Measurements from ENCODE around the gene PDE6G. TPM values are rescaled to one million over a fixed set of nuclear protein-coding genes. Genes with fewer than 3 reads are reported as not detected.

PDE6G gene
- total and polyA plus RNA-seq, 2 of the 13 experiments (the other 11 are each of a cell fraction or from before 2014, with no cell fraction given), result 1.4 to 6.7 TPM

- TF ChIP-seq ZNF713 (CRISPR knock-in tag; IDR thresholded peaks at IDR 0.05), result no peak
- no peak for TF ChIP-seq ZNF33B (CRISPR knock-in tag; IDR thresholded peaks at IDR 0.05)
- TF ChIP-seq SNAPC4 (CRISPR knock-in tag; IDR thresholded peaks at IDR 0.05), result no peak
- peak; percentile 4; the same call in 1 of the 2 replicates for TF ChIP-seq ZNF747 (CRISPR knock-in tag; IDR thresholded peaks at IDR 0.05; ENCODE audit: borderline replicate concordance)
- TF ChIP-seq ZNF296 (CRISPR knock-in tag; conservative IDR thresholded peaks at IDR 0.05), result no peak
- no peak; the same call in 1 of the 2 replicates for TF ChIP-seq ZSCAN12 (CRISPR knock-in tag; IDR thresholded peaks at IDR 0.05)
- TF ChIP-seq MEF2D (CRISPR knock-in tag; IDR thresholded peaks at IDR 0.05), result no peak; the same call in 1 of the 2 replicates
- TF ChIP-seq MTA3 (CRISPR knock-in tag; IDR thresholded peaks at IDR 0.05), result no peak
- TF ChIP-seq ZBTB10 (CRISPR knock-in tag; IDR thresholded peaks at IDR 0.05; ENCODE audit: borderline replicate concordance), result peak; percentile 41; the same call in 1 of the 2 replicates
- TF ChIP-seq FOXM1 (CRISPR knock-in tag; IDR thresholded peaks at IDR 0.05), result 0 out of 2 replicates have a peak, but pooled peaks have one; percentile 58
- TF ChIP-seq ZNF205 (CRISPR knock-in tag; IDR thresholded peaks at IDR 0.05), result peak; percentile 53
- TF ChIP-seq ZSCAN21 (CRISPR knock-in tag; IDR thresholded peaks at IDR 0.05; ENCODE audit: borderline replicate concordance), result peak; percentile 3; the same call in 1 of the 2 replicates
- 0 out of 2 replicates have a peak, but pooled peaks have one; percentile 7 for TF ChIP-seq ZNF616 (CRISPR knock-in tag; IDR thresholded peaks at IDR 0.05; ENCODE audit: low read depth)
- no peak for TF ChIP-seq NFRKB (IDR thresholded peaks at IDR 0.05)
- peak; percentile 67 for TF ChIP-seq GATAD2A (CRISPR knock-in tag; IDR thresholded peaks at IDR 0.05)
- TF ChIP-seq MNT (IDR thresholded peaks at IDR 0.05), result peak; percentile 71
- peak; percentile 47; the same call in 1 of the 2 replicates for TF ChIP-seq TFAP4 (IDR thresholded peaks at IDR 0.05; ENCODE audit: borderline replicate concordance, low read depth)
- 0 out of 2 replicates have a peak, but pooled peaks have one; percentile 24 for TF ChIP-seq ZNF335 (CRISPR knock-in tag; IDR thresholded peaks at IDR 0.05)
- TF ChIP-seq ZIK1 (CRISPR knock-in tag; IDR thresholded peaks at IDR 0.05; ENCODE audit: borderline replicate concordance, low read depth), result peak; percentile 58; the same call in 1 of the 2 replicates
Observed at GRCh38 chr17:81683584-81684441, 27.5 kb upstream of the PDE6G start, which contains the start of the genes ARL16 and HGS (continued).
